Smooth muscle cell (in vitro differentiated cells): Measurements from ENCODE around the gene ME3. TPM values are rescaled to one million over a fixed set of nuclear protein-coding genes. Genes with fewer than 3 reads are reported as not detected.
"Not testable (repeated sequence)": the region's sequence is repeated elsewhere in the genome, so short reads cannot be mapped to it uniquely, and the experiment has no call there.

Source experiments
- DNase-seq: peaks from one replicate; lab custom pipeline; 2025; ENCODE audit not compliant: unreplicated experiment; lab: John Stamatoyannopoulos, UW
- H2AFZ ChIP-seq: fragments of 200-600 bp; sonication (generic); 2 replicates; pipeline ENCODE4 v1.6.0; 2016; ENCODE audit warnings: antibody characterized with exemption, low read depth, mild to moderate bottlenecking
- H3F3A ChIP-seq: fragments of 200-600 bp; sonication (generic); 2 replicates; pipeline ENCODE4 v1.6.0; 2017; ENCODE audit warnings: antibody characterized with exemption, low read depth
- H3K27ac ChIP-seq: fragments of 200-600 bp; sonication (generic); 2 replicates; pipeline ENCODE4 v1.5.1; 2016; ENCODE audit warnings: low read depth, mild to moderate bottlenecking
- H3K27me3 ChIP-seq: fragments of 200-600 bp; sonication (generic); 2 replicates; pipeline ENCODE4 v1.6.1; 2016; ENCODE audit warnings: low read depth, mild to moderate bottlenecking
- H3K36me3 ChIP-seq: fragments of 200-600 bp; sonication (generic); 2 replicates; pipeline ENCODE4 v1.5.1; 2016; ENCODE audit warnings: low read depth
- H3K4me1 ChIP-seq: fragments of 200-600 bp; sonication (generic); 2 replicates; pipeline ENCODE4 v1.5.1; 2016; ENCODE audit warnings: low read depth
- H3K4me2 ChIP-seq: fragments of 200-600 bp; sonication (generic); 2 replicates; pipeline ENCODE4 v1.6.0; 2016; ENCODE audit warnings: mild to moderate bottlenecking
- H3K4me3 ChIP-seq: fragments of 200-600 bp; sonication (generic); 2 replicates; pipeline ENCODE4 v1.5.1; 2016; ENCODE audit warnings: mild to moderate bottlenecking
- H3K79me2 ChIP-seq: fragments of 200-600 bp; sonication (generic); 2 replicates; pipeline ENCODE4 v1.6.0; 2016; ENCODE audit warnings: low read depth, mild to moderate bottlenecking
- H3K9ac ChIP-seq: fragments of 200-600 bp; sonication (generic); 2 replicates; pipeline ENCODE4 v1.6.0; 2016; ENCODE audit warnings: low read depth
- H3K9me3 ChIP-seq: fragments of 200-600 bp; sonication (generic); replicated peaks from 2 replicates; pipeline ENCODE4 v1.5.1; 2016; ENCODE audit warnings: low read depth
- H4K20me1 ChIP-seq: fragments of 200-600 bp; sonication (generic); 2 replicates; pipeline ENCODE4 v1.6.0; 2016; ENCODE audit warnings: low read depth
- WGBS: methylation state at CpG from one replicate; pipeline ENCODE4 v1.1.7; 2016; ENCODE audit warnings: low lambda C conversion rate; 5-methylcytosine and 5-hydroxymethylcytosine counted together
- polyA plus RNA-seq: library from polyadenylated mRNA; unstranded; fragments of >200 nt; fragmentation: Nextera tagmentation; extraction: Ambion mirVana; gene quantifications from 2 replicates; pipeline ENCODE4 v1.2.1, GENCODE V29; 2016
- total RNA-seq: library from RNA; depleted of rRNA; stranded (reverse); fragments of >200 nt; gene quantifications from 2 replicates; pipeline ENCODE4 v1.2.3, GENCODE V29; 2014
- TF ChIP-seq, protein P1 (sequence below): fragments of 200-600 bp; sonication (generic); IDR thresholded peaks from 2 replicates; pipeline ENCODE4 v1.5.1; 2017; ENCODE audit warnings: borderline replicate concordance, mild to moderate bottlenecking, antibody characterized with exemption; ENCODE audit not compliant: insufficient read depth, poor library complexity, severe bottlenecking

Gene ME3
- total and polyA plus RNA-seq, 2 experiments from 2014 or later: 4.2 to 8.4 TPM

DNA sequence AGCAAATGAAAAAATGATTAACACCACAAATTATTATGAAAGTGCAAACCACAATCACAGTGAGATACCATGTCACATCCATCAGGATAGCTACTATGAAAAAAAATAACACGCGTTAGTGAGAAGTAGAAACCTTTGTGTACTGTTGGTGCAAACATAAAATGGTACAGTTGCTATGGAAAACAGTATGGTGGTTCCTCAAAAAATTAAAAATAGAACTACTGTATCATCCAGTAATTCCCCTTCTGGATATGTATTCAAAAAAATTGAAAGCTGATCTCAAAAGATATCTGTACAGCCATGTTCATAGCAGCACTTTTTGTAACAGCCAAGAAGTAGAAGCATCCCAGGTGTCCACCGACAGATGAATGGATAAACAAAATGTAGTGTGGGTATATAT lies 254.3 kb downstream of the ME3 start:
- H3K9me3 ChIP-seq: no peaks in the 10 kb centered on the region
- no peaks in the 10 kb centered on the region for H3K27me3 ChIP-seq
- no peaks in the 10 kb centered on the region for H3F3A ChIP-seq
- H3K4me3 ChIP-seq: no peak overlapping the region
- TF ChIP-seq, protein P1, sequence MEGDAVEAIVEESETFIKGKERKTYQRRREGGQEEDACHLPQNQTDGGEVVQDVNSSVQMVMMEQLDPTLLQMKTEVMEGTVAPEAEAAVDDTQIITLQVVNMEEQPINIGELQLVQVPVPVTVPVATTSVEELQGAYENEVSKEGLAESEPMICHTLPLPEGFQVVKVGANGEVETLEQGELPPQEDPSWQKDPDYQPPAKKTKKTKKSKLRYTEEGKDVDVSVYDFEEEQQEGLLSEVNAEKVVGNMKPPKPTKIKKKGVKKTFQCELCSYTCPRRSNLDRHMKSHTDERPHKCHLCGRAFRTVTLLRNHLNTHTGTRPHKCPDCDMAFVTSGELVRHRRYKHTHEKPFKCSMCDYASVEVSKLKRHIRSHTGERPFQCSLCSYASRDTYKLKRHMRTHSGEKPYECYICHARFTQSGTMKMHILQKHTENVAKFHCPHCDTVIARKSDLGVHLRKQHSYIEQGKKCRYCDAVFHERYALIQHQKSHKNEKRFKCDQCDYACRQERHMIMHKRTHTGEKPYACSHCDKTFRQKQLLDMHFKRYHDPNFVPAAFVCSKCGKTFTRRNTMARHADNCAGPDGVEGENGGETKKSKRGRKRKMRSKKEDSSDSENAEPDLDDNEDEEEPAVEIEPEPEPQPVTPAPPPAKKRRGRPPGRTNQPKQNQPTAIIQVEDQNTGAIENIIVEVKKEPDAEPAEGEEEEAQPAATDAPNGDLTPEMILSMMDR: no peak
- H3K79me2 ChIP-seq: no peaks in the 10 kb centered on the region
- H3K4me2 ChIP-seq: no peak overlapping the region
- H3K27ac ChIP-seq: no peak overlapping the region
- no peaks in the 10 kb centered on the region for H3K36me3 ChIP-seq
- peaks cover 8% of the 10 kb centered on the region for H3K4me1 ChIP-seq
- no peak for DNase-seq
- whole genome bisulfite sequencing: 94% methylated on average over 3 of the region's 3 CpGs
- H2AFZ ChIP-seq: no peak overlapping the region
- no peaks in the 10 kb centered on the region for H4K20me1 ChIP-seq
- no peak overlapping the region for H3K9ac ChIP-seq

DNA sequence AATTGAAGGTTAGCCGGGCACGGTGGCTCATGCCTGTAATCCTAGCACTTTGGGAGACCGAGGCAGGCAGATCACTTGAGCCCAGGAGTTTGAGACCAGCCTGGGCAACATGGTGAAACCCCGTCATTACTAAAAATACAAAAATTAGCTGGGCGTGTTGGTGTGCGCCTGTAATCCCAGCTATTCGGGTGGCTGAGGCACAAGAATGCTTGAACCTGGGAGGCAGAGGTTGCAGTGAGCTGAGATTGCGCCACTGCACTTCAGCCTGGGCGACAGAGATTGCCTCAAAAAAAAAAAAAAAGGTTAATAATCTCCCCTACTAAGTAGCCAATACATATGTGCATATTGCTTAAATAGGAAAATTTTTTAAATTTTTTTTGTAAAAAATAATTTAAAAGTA lies 255.5 kb downstream of the ME3 start:
- not testable (repeated sequence) for H4K20me1 ChIP-seq, H3K4me3 ChIP-seq, H3K9ac ChIP-seq, H3K79me2 ChIP-seq, H3K27me3 ChIP-seq, H3K36me3 ChIP-seq, H3K9me3 ChIP-seq, DNase-seq, H3K4me1 ChIP-seq, H3F3A ChIP-seq
- Histone ChIP-seq H2AFZ (peak overlapping the region; percentile 55), H3K27ac (peak overlapping the region; percentile 74), H3K4me2 (peak overlapping the region; percentile 41)
- WGBS: 74% methylated on average over 9 of the region's 9 CpGs

DNA sequence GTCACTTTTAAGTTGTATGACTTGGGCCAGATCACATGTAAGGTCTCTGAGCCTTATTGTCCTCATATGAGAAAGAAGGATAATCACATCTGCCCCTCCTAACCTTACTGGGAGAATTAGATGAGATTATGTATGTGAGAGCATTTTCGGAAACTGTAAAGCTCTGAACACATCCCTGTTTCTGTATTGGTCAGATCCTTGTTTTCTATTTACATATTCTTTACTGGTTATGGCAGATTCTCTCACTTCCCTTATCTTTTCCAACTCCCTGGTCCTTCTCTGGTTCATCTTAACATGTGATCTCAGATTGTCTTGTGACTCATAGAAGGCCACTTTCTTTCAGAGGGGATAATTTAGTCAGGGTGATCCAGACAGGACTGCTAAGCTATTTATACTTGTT lies 255.9 kb downstream of the ME3 start:
- Histone ChIP-seq H3F3A (no peaks in the 10 kb centered on the region), H3K27me3 (no peaks in the 10 kb centered on the region), H3K4me2 (peak overlapping the region; percentile 41), H3K4me3 (no peak overlapping the region), H3K9me3 (no peaks in the 10 kb centered on the region), H2AFZ (peak overlapping the region; percentile 55), H3K4me1 (peaks cover 8% of the 10 kb centered on the region), H4K20me1 (no peaks in the 10 kb centered on the region), H3K27ac (peak overlapping the region; percentile 74), H3K9ac (no peak overlapping the region), H3K79me2 (no peaks in the 10 kb centered on the region), H3K36me3 (no peaks in the 10 kb centered on the region)
- TF ChIP-seq, protein P1: no peak
- WGBS: 37% methylated on average over 1 of the region's 1 CpG
- DNase-seq: no peak

DNA sequence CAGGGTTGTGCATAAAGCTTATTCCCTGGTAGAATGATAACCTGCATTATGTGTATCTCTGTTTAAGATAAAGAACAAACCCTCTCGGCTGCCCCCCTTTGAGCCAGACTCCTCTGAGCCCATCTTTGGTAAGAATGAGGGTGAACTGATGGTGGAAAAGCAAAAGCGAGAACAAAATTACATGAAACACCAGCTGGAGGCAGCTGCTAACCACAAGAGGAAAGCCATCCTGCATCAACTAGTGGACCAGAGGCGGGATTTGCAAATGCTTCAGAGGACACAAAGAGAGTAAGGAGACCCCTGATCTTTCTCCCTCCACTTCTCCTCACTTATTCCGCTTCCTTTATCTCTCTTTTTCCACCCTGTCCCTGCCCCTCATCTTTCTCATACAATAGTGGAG lies 257.4 kb downstream of the ME3 start:
- no peak overlapping the region for H3K4me3 ChIP-seq
- H3K4me1 ChIP-seq: peaks cover 8% of the 10 kb centered on the region
- H3K9me3 ChIP-seq: no peaks in the 10 kb centered on the region
- H3K27ac ChIP-seq: no peak overlapping the region
- no peak for DNase-seq
- no peak overlapping the region for H2AFZ ChIP-seq
- no peaks in the 10 kb centered on the region for H3K36me3 ChIP-seq
- H3K4me2 ChIP-seq: no peak overlapping the region
- TF ChIP-seq, protein P1: no peak
- H3K27me3 ChIP-seq: no peaks in the 10 kb centered on the region
- H4K20me1 ChIP-seq: no peaks in the 10 kb centered on the region
- no peak overlapping the region for H3K9ac ChIP-seq
- 88% methylated on average over 4 of the region's 4 CpGs for WGBS
- H3F3A ChIP-seq: no peaks in the 10 kb centered on the region
- H3K79me2 ChIP-seq: no peaks in the 10 kb centered on the region
